ENCODE data around the gene NCEH1. TPM values are rescaled to one million over a fixed set of nuclear protein-coding genes. Genes with fewer than 3 reads are reported as not detected.

Gene NCEH1
- total RNA-seq, 2 donors from 2014 or later = 9.1 to 12.7 TPM

DNA sequence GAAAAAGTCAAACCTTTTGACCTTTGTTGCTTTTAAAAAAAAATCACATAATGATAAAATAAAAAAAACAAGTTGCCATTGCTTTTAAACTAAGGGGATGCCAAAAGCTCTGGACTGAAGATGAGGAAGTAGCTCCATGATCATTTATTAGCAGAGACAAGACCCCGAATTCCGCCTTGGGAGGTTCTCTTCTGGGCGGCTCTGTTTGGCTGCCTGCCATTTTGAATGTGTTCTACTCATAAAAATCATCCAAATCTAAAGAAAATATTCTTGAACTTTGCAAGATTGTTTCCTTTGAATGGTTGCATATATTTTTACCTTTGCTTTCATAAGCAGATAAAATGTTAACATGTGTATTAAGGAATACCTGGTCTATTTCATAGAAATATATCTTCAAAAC lies 63.8 kb downstream of the NCEH1 start:
- Histone ChIP-seq H3K9me3 (no peaks in the 10 kb centered on the region), H3K36me3 (no peaks in the 10 kb centered on the region), H3K27ac (peak overlapping the region; percentile 53 to 64), H3K4me1 (replicated peaks) (peaks cover 21% of the 10 kb centered on the region), H3K4me3 (peak overlapping the region in 1 of 2 donors; percentile 7), H3K27me3 (replicated peaks; ENCODE audit: insufficient read depth) (no peaks in the 10 kb centered on the region)
- intact Hi-C loops (cut with DNase I) = no loop called here
- TF ChIP-seq, protein P1, sequence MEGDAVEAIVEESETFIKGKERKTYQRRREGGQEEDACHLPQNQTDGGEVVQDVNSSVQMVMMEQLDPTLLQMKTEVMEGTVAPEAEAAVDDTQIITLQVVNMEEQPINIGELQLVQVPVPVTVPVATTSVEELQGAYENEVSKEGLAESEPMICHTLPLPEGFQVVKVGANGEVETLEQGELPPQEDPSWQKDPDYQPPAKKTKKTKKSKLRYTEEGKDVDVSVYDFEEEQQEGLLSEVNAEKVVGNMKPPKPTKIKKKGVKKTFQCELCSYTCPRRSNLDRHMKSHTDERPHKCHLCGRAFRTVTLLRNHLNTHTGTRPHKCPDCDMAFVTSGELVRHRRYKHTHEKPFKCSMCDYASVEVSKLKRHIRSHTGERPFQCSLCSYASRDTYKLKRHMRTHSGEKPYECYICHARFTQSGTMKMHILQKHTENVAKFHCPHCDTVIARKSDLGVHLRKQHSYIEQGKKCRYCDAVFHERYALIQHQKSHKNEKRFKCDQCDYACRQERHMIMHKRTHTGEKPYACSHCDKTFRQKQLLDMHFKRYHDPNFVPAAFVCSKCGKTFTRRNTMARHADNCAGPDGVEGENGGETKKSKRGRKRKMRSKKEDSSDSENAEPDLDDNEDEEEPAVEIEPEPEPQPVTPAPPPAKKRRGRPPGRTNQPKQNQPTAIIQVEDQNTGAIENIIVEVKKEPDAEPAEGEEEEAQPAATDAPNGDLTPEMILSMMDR (IDR thresholded peaks at IDR 0.05) = no peak
- TF ChIP-seq POLR2A (IDR thresholded peaks at IDR 0.05) = no peak
- TF ChIP-seq POLR2AphosphoS5 (IDR thresholded peaks at IDR 0.05) = no peak
- 20% methylated on average over 3 of the region's 3 CpGs for WGBS
- no peak for DNase-seq (ENCODE audit: low spot score)

DNA sequence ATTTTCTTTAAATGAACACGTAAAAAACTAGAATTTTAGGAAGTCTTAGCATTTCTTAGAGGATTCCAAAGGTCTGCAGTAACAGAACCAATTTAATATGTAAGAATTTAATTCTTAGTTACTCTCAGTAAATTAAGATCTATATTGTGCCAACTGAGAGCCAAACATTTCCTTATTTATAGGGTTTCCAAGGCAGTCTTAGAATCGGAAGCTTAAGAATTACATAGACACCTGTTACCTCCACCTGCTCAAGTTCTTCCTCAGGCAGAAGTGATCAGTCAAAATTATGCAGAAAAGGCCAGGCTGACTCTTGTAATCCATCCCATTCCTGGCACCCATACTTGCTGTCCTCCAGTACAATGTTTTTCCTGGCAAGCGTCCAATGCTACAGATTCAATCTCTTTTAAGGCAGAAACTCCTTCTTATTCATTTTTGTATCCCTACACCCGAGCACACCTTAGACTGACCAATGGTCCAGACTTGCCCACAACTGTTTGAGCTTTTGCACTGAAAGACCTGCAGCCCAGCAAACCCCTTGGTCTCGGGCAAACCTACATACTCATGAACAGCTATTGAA lies 64.3 kb downstream of the NCEH1 start:
- Histone ChIP-seq H3K4me1 (replicated peaks) (peaks cover 21% of the 10 kb centered on the region), H3K27ac (peak overlapping the region; percentile 53 to 64), H3K36me3 (no peaks in the 10 kb centered on the region), H3K4me3 (peak overlapping the region in 1 of 2 donors; percentile 0), H3K9me3 (no peaks in the 10 kb centered on the region), H3K27me3 (replicated peaks; ENCODE audit: insufficient read depth) (no peaks in the 10 kb centered on the region)
- peak; percentile 42 for DNase-seq (ENCODE audit: low spot score)
- TF ChIP-seq POLR2AphosphoS5 (IDR thresholded peaks at IDR 0.05) (no peak), POLR2A (IDR thresholded peaks at IDR 0.05) (no peak)
- TF ChIP-seq, protein P1 (IDR thresholded peaks at IDR 0.05) = no peak
- intact Hi-C loops (cut with DNase I) = no loop called here
- WGBS = 46% methylated on average over 5 of the region's 5 CpGs

DNA sequence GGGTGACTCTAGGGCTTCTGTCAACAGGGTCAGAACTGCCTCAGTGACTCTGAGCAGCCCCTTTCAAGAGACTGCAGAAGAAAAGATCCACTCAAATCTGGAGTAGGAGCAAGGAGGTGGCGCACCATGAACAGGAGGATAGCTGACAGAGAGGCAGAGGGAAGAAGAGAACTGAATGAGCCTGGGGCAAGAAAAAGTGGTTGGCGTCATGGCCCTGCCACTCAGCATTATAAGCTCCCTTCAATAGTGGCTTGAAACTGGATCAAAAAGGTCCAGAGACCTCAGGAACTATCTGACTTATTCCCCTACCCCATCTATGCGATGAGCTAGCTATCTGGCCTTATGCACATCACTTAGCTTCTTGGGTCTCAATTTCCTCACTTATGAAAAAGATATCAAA lies 66.6 kb downstream of the NCEH1 start:
- no peak for TF ChIP-seq POLR2AphosphoS5 (IDR thresholded peaks at IDR 0.05)
- Histone ChIP-seq H3K36me3 (no peaks in the 10 kb centered on the region), H3K4me1 (replicated peaks) (peaks cover 18% of the 10 kb centered on the region), H3K9me3 (no peaks in the 10 kb centered on the region), H3K27me3 (replicated peaks; ENCODE audit: insufficient read depth) (no peaks in the 10 kb centered on the region), H3K4me3 (no peak overlapping the region), H3K27ac (no peak overlapping the region)
- intact Hi-C loops (cut with DNase I) = no loop called here
- DNase-seq (ENCODE audit: low spot score) = no peak
- 93% methylated on average over 3 of the region's 3 CpGs for WGBS

DNA sequence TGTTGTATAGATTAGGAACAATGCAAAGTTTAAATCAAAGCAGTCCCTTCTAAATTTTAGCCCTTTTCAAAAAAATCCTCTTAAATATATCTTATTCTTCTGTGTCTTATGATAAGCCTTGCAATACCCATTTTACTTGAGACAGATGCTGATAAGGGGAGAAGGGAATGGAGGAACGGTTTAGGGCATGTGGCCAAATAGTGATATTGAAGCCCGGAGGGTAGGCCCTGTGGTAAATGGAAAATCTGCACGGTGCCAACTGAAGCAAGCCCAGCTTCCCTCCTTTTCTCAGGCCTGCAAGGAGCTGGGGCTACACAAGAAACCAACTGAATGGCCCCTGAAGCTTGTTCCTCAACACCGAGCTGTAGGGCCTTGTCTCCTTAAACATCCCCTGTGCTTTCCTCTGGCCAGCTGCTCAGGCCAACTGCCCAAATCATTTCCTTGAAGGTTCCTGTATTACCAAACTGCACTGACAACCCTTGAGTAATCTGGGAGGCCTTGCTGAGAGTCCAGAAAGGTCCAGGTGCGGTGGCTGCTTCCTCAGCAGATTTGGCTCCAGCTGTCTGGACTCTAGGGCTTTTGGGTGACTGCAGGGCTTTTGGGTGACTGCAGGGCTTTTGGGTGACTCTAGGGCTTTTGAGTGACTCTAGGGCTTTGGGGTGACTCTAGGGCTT lies 67.2 kb downstream of the NCEH1 start:
- intact Hi-C loops (cut with DNase I) = no loop called here
- no peak overlapping the region for H3K4me3 ChIP-seq
- H3K4me1 ChIP-seq (replicated peaks) = peaks cover 15% of the 10 kb centered on the region
- DNase-seq (ENCODE audit: low spot score) = no peak
- no peaks in the 10 kb centered on the region for H3K27me3 ChIP-seq (replicated peaks; ENCODE audit: insufficient read depth)
- no peaks in the 10 kb centered on the region for H3K9me3 ChIP-seq
- TF ChIP-seq, protein P1 (IDR thresholded peaks at IDR 0.05) = no peak
- no peak for TF ChIP-seq POLR2AphosphoS5 (IDR thresholded peaks at IDR 0.05)
- no peak for TF ChIP-seq POLR2A (IDR thresholded peaks at IDR 0.05)
- no peak overlapping the region for H3K27ac ChIP-seq
- H3K36me3 ChIP-seq = no peaks in the 10 kb centered on the region
- 91% methylated on average over 5 of the region's 5 CpGs for WGBS

DNA sequence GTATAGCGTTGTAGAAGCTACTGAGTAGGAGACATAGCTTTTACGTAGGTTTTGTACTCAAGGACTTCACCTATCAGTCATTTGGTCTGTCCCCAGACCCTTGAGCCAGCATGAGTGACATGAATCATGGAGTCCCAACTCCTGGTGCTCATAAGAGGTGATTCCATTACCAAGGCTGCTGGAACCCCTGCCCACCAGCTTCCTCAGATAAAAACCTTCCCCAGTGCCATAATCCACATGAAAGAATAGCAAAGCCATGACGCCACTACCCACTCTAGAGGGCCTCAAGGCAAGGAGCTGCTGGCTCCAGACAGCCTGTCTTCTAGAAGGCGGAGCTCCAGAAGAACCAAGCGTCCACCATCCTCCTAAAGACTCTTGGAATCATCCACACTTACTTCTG lies 69.6 kb downstream of the NCEH1 start:
- 95% methylated on average over 5 of the region's 5 CpGs for WGBS
- no peaks in the 10 kb centered on the region for H3K27me3 ChIP-seq (replicated peaks; ENCODE audit: insufficient read depth)
- H3K4me1 ChIP-seq (replicated peaks) = no peaks in the 10 kb centered on the region
- no peak overlapping the region for H3K27ac ChIP-seq
- intact Hi-C loops (cut with DNase I) = no loop called here
- H3K4me3 ChIP-seq = no peak overlapping the region
- no peaks in the 10 kb centered on the region for H3K9me3 ChIP-seq
- H3K36me3 ChIP-seq = no peaks in the 10 kb centered on the region
- DNase-seq (ENCODE audit: low spot score) = no peak
- TF ChIP-seq POLR2A (IDR thresholded peaks at IDR 0.05) (no peak), POLR2AphosphoS5 (IDR thresholded peaks at IDR 0.05) (no peak)
- TF ChIP-seq, protein P1 (IDR thresholded peaks at IDR 0.05) = no peak

Measured in prostate gland (tissue), 2 donors.